Activated T-cell treated with anti-CD3 and anti-CD28 coated beads for 24 hours (primary cell): ENCODE data around the gene SEC22A.

ENCODE experiments used
- DNase-seq: peaks from one replicate; pipeline ENCODE4 v3.0.0-alpha.2; 2020; ENCODE audit warnings: low read depth

Gene SEC22A

GRCh38 chr3:123289391-123290106, 87.8 kb downstream of the SEC22A start:
- DNase-seq = no peak

GRCh38 chr3:123290107-123290930, 88.6 kb downstream of the SEC22A start:
- DNase-seq = no peak

DNA sequence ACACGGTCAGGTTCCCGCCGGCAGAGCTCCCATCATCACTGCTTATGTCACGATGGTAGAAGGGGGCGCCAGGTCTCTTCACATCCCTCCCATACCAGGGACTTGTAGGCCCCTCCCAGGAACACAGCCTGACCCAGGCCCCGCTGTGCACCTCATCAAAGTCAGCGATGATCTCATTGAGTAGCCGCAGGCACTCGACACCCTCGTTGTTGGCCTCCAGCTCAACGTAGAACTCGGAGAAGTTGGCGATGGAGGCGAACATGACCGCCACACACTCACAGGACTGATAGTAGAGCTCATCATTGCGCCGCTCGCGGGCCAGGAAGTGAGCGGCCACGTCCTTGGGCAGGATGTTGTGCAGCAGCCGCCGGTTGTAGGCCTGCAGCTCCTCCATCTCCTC, 89.2 kb downstream of the SEC22A start:
- DNase-seq = no peak

GRCh38 chr3:123291404-123291803, 89.7 kb downstream of the SEC22A start:
- DNase-seq = no peak

DNA sequence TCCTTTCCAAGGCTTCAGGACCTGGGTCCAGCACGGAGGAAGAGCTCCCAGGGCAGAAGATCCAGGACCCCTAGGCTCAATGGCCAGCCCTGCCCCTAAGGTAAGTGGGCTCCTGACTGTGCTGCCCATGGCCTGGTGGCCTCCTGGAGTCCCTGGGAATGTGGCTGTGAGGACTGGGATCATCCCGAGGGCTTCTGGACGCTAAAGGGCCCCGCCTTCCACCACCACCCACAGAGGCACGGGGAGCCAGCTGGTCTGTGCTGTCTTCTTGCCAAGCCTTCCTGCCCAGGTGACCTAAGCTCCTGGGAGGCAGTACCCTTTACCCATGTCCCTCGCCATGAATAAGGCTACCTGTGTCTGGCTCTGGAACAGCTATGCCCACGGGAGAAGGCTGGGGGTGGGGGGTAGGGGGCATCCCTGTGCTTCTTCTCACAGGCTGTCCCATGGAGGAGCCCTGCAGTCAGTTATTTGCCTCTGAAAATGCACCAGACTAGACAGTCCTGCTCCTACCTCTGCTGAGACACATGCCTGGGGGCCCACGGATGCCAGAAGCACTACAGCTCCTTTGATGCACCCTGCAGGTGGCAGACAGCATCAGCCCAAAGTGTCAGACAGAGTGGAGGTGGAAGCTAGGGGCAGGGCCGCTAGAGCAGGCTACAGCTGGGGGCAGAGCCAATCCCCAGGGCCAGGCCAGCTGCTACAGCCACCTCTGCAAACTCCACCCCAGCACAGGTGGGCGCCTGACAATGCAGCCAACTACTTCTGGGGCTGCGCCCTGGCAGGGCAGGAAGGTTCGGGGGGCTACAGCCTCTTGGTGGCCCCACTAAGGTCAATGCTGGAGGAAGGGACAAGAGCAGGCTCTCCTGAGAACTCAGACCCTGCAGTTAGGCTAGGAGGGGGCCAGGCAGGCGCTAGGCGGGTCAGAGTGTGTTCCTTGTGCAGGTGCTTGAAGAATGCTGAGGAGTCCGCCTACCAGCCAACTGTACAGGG, 90.9 kb downstream of the SEC22A start:
- no peak for DNase-seq

- DNase-seq = no peak
Measured at GRCh38 chr3:123294296-123294938, 92.7 kb downstream of the SEC22A start.

DNA sequence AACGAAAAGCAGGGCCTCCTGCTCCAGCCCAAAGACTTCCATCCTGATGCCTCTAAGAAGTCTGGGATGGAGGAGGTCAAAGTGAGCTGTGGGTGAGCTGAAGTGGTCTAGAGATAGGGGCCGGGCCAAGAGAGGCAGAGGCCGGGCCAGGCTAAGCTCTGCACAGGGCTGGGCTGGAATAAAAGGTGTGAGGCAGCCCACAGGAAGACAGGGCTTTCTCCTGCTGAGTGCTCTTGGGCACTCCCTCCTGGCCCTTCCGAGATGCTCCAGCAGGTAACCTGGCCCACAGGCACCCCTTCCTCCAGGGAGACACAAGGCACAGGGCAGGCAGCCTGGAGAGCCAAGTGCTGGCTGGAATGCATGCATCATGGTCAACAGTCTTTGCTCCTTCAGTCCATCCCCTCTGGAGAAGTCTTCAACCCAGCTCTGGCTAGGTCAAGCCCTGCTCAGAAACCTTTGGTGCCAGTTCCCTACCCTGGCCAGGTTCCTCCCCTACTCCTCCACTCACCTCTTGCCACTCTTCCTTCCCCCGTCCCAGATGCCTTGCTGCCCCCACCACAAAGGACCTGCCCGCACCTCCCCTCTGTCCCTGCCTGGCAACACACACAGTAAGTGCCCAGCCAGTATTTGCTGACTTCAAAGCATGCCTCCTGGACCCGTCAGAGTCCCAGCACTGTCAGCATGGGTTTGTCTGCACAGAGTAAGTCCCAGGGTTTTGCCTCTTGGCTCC, 93.6 kb downstream of the SEC22A start:
- no peak for DNase-seq

DNA sequence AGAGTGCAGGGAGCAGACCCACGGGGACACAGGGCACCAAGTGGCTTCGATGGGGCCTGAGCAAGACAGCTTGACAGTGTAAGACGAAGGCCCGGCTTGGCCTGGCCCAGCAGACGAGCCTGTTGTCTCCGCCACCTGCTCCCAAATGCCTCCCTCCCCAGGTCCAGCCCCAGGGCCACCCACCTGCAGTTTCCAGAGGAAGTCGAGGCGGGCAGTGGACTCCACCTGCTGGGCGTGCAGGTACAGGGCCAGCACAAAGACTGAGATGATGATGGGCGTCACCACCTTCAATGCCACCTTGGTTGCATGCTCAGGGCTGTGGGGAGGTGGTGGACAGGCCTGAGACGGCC, 94.1 kb downstream of the SEC22A start:
- no peak for DNase-seq

DNA sequence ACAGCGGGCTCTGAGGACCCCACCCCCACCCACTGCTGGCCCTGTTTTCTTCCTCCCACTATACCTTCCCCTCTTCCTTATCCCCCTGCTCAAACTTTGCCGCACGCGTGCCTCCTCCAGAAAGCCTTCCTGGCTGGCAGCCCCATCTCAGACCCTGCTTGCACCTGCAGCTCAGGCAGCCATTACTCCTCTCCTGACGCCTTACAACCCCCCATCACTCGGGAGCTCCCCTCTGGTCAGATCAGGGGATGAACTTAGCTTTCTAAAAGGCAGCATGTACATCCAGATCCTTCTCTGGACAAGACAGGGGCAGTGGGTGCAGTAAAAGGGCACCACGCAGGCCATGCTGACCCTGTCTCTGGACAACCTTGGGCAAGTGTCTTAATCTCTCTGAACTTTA, 94.5 kb downstream of the SEC22A start:
- no peak for DNase-seq

GRCh38 chr3:123296836-123297626, 95.3 kb downstream of the SEC22A start:
- no peak for DNase-seq

- DNase-seq = no peak
Measured at GRCh38 chr3:123297627-123297899, 95.8 kb downstream of the SEC22A start.

DNA sequence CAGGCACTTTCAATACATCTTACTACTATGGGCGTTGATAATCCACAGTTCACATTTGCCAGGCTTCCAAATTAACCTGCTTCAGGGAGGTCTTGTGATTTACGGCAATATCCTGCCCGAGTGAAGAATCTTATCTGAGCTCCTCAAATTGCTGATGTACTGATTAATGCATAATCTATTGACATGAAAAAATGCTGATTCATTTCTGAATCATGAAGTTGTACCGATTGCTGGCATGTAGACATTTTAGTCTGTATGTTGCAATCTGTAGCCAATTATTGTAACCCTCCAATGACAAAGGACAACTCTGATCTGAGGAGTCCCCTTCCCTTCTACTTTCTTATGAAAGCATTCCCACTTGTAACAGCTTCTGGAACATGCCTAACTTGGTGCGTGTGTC, 97.2 kb downstream of the SEC22A start:
- DNase-seq = no peak

DNA sequence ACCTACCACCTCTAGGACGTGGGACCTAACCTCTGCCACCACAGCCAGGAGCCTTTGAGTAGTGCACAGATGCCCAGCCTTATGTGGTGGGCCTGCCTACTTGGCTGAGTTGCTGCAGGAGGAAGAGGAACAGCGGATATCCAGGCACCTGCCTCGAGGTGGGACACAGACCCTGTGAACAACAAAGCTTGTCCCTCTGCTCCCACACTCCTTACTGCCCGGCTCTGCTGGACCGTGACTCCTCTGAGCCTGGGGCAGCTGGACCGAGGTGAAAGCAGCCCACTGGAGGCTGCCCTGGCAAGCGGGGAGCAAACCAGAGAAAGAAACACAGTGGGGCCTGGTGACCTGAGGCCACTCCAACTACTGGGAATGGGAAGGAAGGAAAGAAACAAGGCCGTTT, 97.8 kb downstream of the SEC22A start:
- DNase-seq = no peak

DNA sequence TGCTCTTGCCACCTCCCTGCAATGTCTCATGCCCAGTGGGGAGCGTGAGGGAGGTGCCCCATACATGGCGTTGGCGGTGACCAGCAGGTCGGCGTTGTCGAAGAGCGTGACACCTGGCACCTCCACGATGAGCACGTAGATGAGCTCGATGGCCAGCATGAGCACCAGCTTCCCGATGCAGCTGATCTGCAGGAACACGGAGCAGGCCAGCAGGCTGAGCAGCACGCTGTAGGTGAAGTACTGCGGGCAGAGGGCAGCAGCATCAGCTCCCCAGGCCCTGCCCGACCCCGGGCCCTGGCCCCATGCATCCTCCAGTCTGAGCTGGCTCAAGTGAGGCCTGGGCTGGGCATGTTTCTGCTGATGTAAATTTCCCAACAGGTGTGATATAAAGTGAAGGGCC, 98.3 kb downstream of the SEC22A start:
- DNase-seq = no peak

- DNase-seq = no peak
Measured at GRCh38 chr3:123300583-123300982, 98.8 kb downstream of the SEC22A start.

- no peak for DNase-seq
Measured at GRCh38 chr3:123301331-123302184, 99.8 kb downstream of the SEC22A start.

DNA sequence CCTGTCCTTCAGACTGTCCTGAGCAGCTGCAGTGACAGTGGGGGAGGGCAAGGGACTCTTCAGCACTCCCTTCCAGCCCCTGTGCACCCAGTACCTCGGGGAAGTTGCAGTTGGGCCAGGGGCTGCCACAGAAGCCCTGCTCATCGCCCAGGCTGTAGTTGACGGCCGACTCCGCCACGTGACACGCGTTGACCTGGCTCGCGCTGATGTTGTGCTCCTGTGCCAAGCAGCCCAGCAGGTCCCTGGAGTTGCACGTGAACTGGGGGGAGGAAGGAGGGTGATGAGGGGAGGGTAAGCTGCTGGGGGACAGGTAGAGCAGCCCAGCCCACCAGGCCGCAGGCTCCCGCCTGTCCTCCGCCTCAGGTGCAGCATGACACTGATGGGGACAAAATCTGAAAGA, 101.2 kb downstream of the SEC22A start:
- DNase-seq = no peak

DNA sequence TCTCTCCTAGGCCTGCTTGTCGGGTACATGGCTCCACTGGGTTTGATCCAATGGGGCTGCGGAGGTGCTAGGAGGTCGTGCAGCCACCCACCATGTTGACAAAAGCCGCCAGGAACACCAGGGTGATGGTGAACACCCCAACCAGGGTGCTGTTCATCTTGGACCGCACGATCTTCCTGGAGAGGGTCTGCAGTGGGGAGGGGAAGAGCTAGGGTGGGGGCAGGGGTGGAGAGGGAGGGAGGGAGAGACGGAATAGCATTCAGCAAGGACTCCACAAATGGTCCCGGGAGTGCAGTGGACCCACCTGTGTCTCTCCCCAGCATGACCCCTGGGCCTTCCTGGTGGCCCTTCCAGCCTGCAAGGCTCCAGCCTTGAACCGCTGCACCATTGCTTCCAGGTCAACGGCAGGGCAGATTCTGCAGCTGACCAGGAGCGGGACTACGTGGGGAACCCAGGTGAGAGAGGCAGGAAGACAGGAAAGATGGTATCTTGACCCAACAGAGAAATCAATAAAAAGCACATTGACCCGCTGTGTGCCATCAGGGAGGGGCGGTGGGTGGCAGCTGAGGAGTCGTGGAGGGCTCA, 102.3 kb downstream of the SEC22A start:
- no peak for DNase-seq

DNA sequence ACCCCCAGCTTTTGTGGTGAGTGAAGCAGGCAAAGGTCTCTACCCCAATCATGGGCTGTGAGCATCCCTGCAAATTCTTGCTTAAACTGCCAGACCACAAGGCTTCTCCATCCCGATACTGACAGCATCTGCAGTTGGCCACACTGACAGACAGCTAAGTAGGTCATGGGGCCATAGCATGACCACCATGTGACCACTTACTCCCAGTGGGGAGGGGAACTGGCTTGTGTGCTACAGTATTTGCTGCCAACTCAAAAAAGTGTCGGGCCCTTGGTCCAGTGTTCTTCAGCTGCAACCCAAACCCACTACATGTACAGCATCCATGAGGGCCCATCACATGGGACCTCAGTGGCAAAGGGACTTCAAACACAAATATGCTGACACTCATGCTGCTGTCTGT, 103.4 kb downstream of the SEC22A start:
- DNase-seq = no peak
